Thyroid gland (tissue), 4 donors: ENCODE measurements around the gene SMC1A. TPM values are rescaled to one million over a fixed set of nuclear protein-coding genes. Genes with fewer than 3 reads are reported as not detected.

Experiments
- DNase-seq, 2 donors: peaks; one replicate each; pipeline ENCODE4 v3.0.0-alpha.2; 2019
- H3K27ac ChIP-seq, 3 donors: fragments of 200-600 bp; sonication (generic); 1 replicate in 2 of 3; 2 replicates in 1 of 3; pipeline ENCODE4 v1.5.1; 2016 to 2019; ENCODE audit warnings: mild to moderate bottlenecking in 1 of 3, moderate library complexity in 1 of 3
- H3K27me3 ChIP-seq: fragments of 200-600 bp; sonication (generic); one replicate; pipeline ENCODE4 v1.5.1; 2019
- H3K36me3 ChIP-seq, 2 donors: fragments of 200-600 bp; sonication (generic); one replicate each; pipeline ENCODE4 v1.5.1; 2016 to 2019
- H3K4me1 ChIP-seq, 2 donors: fragments of 200-600 bp; sonication (generic); one replicate each; pipeline ENCODE4 v1.5.1; 2017 to 2019
- H3K4me3 ChIP-seq, 3 donors: fragments of 200-600 bp; sonication (generic); replicated peaks in 1 of 3; 1 replicate in 2 of 3; 2 replicates in 1 of 3; pipeline ENCODE4 v1.5.1; 2016; ENCODE audit warnings: mild to moderate bottlenecking in 1 of 3
- H3K9me3 ChIP-seq: fragments of 200-600 bp; sonication (generic); one replicate; pipeline ENCODE4 v1.5.1; 2017
- CTCF ChIP-seq, 6 experiments: fragments of 200-600 bp in 3 of 6; fragments of 450-650 bp in 3 of 6; sonication (generic) in 3 of 6; IDR thresholded peaks; one replicate each; pipeline ENCODE4 v1.5.1; 2016 to 2019; ENCODE audit warnings: antibody characterized with exemption in 6 of 6, mild to moderate bottlenecking in 2 of 6, inconsistent platforms in 1 of 6, moderate library complexity in 1 of 6
- POLR2A ChIP-seq, 2 donors: fragments of 450-650 bp; IDR thresholded peaks; one replicate each; pipeline ENCODE4 v1.6.1; 2017; ENCODE audit warnings: antibody characterized with exemption in 2 of 2, mild to moderate bottlenecking in 2 of 2, moderate library complexity in 1 of 2
- WGBS, 2 donors: methylation state at CpG; one replicate each; pipeline ENCODE4 v1.1.5; 2017; 5-methylcytosine and 5-hydroxymethylcytosine counted together
- intact Hi-C: fragments of 100-400 bp; cut with DNase I; formaldehyde crosslinking; loops from one replicate; pipeline ENCODE4 v1.15.1; 2023
- total RNA-seq, 4 donors: library from RNA; depleted of rRNA; stranded (reverse); fragments of >200 nt; gene quantifications; one replicate each; pipeline ENCODE4 v1.2.3, GENCODE V29; 2016

SMC1A gene
- total RNA-seq, 4 donors from 2014 or later: 35.0 to 43.7 (median 36.9) TPM

GRCh38 chrX:53438174-53438831 lies 15.8 kb upstream of the SMC1A start:
- TF ChIP-seq POLR2A (IDR thresholded peaks at IDR 0.05): no peak
- no peak for TF ChIP-seq CTCF (IDR thresholded peaks at IDR 0.05)
- peaks cover 0 to 4% of the 10 kb centered on the region in 2 donors for H3K4me1 ChIP-seq
- no peak overlapping the region for H3K27ac ChIP-seq
- peaks cover 4% of the 10 kb centered on the region for H3K27me3 ChIP-seq
- no peak overlapping the region for H3K4me3 ChIP-seq
- no peak for DNase-seq
- H3K9me3 ChIP-seq: no peaks in the 10 kb centered on the region
- H3K36me3 ChIP-seq: no peaks in the 10 kb centered on the region
- WGBS, 2 donors: 34 to 52% methylated on average over 5 of the region's 5 CpGs
- intact Hi-C loops: loop anchor here (5.0 kb wide), 1 partner anchor 121 kb away; no protein-coding TSS in a partner anchor

- Histone ChIP-seq H3K4me3 (no peak overlapping the region), H3K27me3 (peaks cover 4% of the 10 kb centered on the region), H3K27ac (no peak overlapping the region), H3K4me1 (peaks cover 0 to 4% of the 10 kb centered on the region in 2 donors), H3K36me3 (no peaks in the 10 kb centered on the region), H3K9me3 (no peaks in the 10 kb centered on the region)
- DNase-seq: no peak
- no peak for TF ChIP-seq CTCF (IDR thresholded peaks at IDR 0.05)
- no peak for TF ChIP-seq POLR2A (IDR thresholded peaks at IDR 0.05)
- intact Hi-C loops: loop anchor here (5.0 kb wide), 1 partner anchor 120 kb away; no protein-coding TSS in a partner anchor
- whole genome bisulfite sequencing, 2 donors: 73 to 83% methylated on average over 2 of the region's 2 CpGs
Observed at GRCh38 chrX:53437206-53437605, 14.8 kb upstream of the SMC1A start.

DNA sequence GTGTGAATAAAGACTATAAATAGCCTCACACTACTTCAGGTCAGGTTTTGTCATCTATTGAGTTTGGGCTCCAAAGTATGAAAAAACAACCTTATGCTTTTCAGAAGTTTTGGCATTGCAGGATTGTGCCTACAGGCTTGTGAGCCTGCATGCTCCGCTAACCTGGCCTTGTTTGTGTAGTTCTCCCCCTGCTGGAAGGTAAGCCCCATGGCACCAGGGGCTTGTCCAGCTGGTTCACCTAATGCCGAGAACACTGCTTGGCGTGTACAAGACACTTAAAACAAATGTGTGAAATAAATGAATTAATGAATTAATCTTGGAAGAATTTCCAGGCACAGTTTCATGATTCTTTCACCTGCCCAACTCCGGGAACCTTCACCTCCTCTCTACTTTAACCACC lies 13.5 kb upstream of the SMC1A start:
- DNase-seq: peak; percentile 56 to 68
- Histone ChIP-seq H3K36me3 (peaks cover 0 to 5% of the 10 kb centered on the region in 2 donors), H3K27me3 (no peaks in the 10 kb centered on the region), H3K4me3 (no peak overlapping the region), H3K27ac (no peak overlapping the region), H3K4me1 (peaks cover 0 to 4% of the 10 kb centered on the region in 2 donors), H3K9me3 (no peaks in the 10 kb centered on the region)
- TF ChIP-seq POLR2A (IDR thresholded peaks at IDR 0.05) (no peak), CTCF (IDR thresholded peaks at IDR 0.05) (peak; percentile 30 to 81 (median 61))
- 1 to 3% methylated on average over 4 of the region's 4 CpGs for WGBS, 2 donors
- intact Hi-C loops: loop anchor here (5.0 kb wide), 1 partner anchor 119 kb away; no protein-coding TSS in a partner anchor

GRCh38 chrX:53433651-53434639 lies 11.5 kb upstream of the SMC1A start, which contains the start of gene HSD17B10:
Gene HSD17B10 (minus strand): TSS chrX:53434370. CDS start chrX:53434345, 25 bp downstream.
- Histone ChIP-seq H3K27me3 (no peaks in the 10 kb centered on the region), H3K4me1 (peaks cover 0 to 4% of the 10 kb centered on the region in 2 donors), H3K4me3 (peak within 1 kb of the TSS; percentile 20 to 42 (median 40)), H3K9me3 (no peaks in the 10 kb centered on the region), H3K36me3 (peaks cover 0 to 8% of the 10 kb centered on the region in 2 donors), H3K27ac (peak within 1 kb of the TSS in 2 of 3 donors; percentile 47 to 56)
- intact Hi-C loops: no loop called here
- WGBS, 2 donors: 0% methylated on average over 2 to 6 of the region's 61 CpGs
- peak; percentile 92 to 93 for DNase-seq
- TF ChIP-seq CTCF (IDR thresholded peaks at IDR 0.05) (no peak), POLR2A (IDR thresholded peaks at IDR 0.05) (peak in 1 of 2 donors; percentile 63)
